WTC11 (cell line): ENCODE results near the gene OR11A1.

Experiments
- ATF1 ChIP-seq: sonication (generic); formaldehyde crosslinking; IDR thresholded peaks from 2 replicates; pipeline ENCODE4 v1.8.1; 2023; ENCODE audit warnings: mild to moderate bottlenecking, moderate library complexity, missing genetic modification reagents
- CTCF ChIP-seq: fragments of 200-600 bp; IDR thresholded peaks from 2 replicates; pipeline ENCODE4 v1.8.0; 2022; ENCODE audit warnings: antibody characterized with exemption
- E2F5 ChIP-seq: sonication (generic); formaldehyde crosslinking; IDR thresholded peaks from 2 replicates; pipeline ENCODE4 v1.8.1; 2022; ENCODE audit warnings: mild to moderate bottlenecking, moderate library complexity, missing genetic modification reagents
- ETV6 ChIP-seq: sonication (generic); formaldehyde crosslinking; IDR thresholded peaks from 2 replicates; pipeline ENCODE4 v1.8.1; 2022; ENCODE audit warnings: mild to moderate bottlenecking, missing genetic modification reagents
- IRF1 ChIP-seq: sonication (generic); formaldehyde crosslinking; IDR thresholded peaks from 2 replicates; pipeline ENCODE4 v1.8.0; 2023; ENCODE audit warnings: missing genetic modification reagents
- JUN ChIP-seq: sonication (generic); formaldehyde crosslinking; IDR thresholded peaks from 2 replicates; pipeline ENCODE4 v1.8.0; 2023; ENCODE audit warnings: mild to moderate bottlenecking, missing genetic modification reagents
- NFE2L1 ChIP-seq: sonication (generic); formaldehyde crosslinking; IDR thresholded peaks from 2 replicates; pipeline ENCODE4 v1.8.1; 2023; ENCODE audit warnings: missing genetic modification reagents
- RORB ChIP-seq: fragments of 250-450 bp; sonication (Bioruptor Pico); IDR thresholded peaks from 2 replicates; pipeline ENCODE4 v1.9.0; 2021; ENCODE audit warnings: mild to moderate bottlenecking

GRCh38 chr6:29388533-29388932 lies 68.3 kb downstream of the OR11A1 start:
- TF ChIP-seq CTCF (no peak), RORB (CRISPR knock-in tag) (no peak), E2F5 (CRISPR knock-in tag) (no peak), ATF1 (CRISPR knock-in tag) (no peak), IRF1 (CRISPR knock-in tag) (no peak), NFE2L1 (CRISPR knock-in tag) (no peak), ETV6 (no peak), JUN (CRISPR knock-in tag) (no peak)
